H9 (cell line): Measurements from ENCODE around the gene CFAP157. TPM values are rescaled to one million over a fixed set of nuclear protein-coding genes. Genes with fewer than 3 reads are reported as not detected.

Source experiments
- DNase-seq: peaks from one replicate; pipeline ENCODE4 v3.0.0-alpha.2; 2017
- H2AFZ ChIP-seq: one replicate; pipeline ENCODE4 v1.6.1; 2013; ENCODE audit warnings: mild to moderate bottlenecking, low read length, control low read depth, moderate library complexity
- H2AK5ac ChIP-seq: 2 replicates; pipeline ENCODE4 v1.6.1; 2013; ENCODE audit warnings: low read length, control low read depth, mixed read lengths; ENCODE audit not compliant: insufficient read length
- H2BK120ac ChIP-seq: one replicate; pipeline ENCODE4 v1.6.1; 2013; ENCODE audit warnings: low read depth, mild to moderate bottlenecking, low read length, control low read depth, inconsistent platforms; ENCODE audit not compliant: poor library complexity, severe bottlenecking
- H2BK12ac ChIP-seq: 2 replicates; pipeline ENCODE4 v1.6.1; 2013; ENCODE audit warnings: low read length, control low read depth, mixed read lengths, low read depth; ENCODE audit not compliant: insufficient read length
- H2BK15ac ChIP-seq: 2 replicates; pipeline ENCODE4 v1.6.1; 2013; ENCODE audit warnings: low read depth, low read length, control low read depth
- H2BK20ac ChIP-seq: one replicate; pipeline ENCODE4 v1.6.1; 2013; ENCODE audit warnings: low read depth, mild to moderate bottlenecking, low read length, control low read depth, inconsistent platforms; ENCODE audit not compliant: poor library complexity, severe bottlenecking
- H2BK5ac ChIP-seq: 2 replicates; pipeline ENCODE4 v1.6.1; 2013; ENCODE audit warnings: low read length, control low read depth, mixed read lengths; ENCODE audit not compliant: insufficient read length
- H3K14ac ChIP-seq: 2 replicates; pipeline ENCODE4 v1.6.1; 2013; ENCODE audit warnings: low read length, control low read depth; ENCODE audit not compliant: insufficient read depth
- H3K18ac ChIP-seq: 2 replicates; pipeline ENCODE4 v1.6.1; 2013; ENCODE audit warnings: low read depth, mild to moderate bottlenecking, mixed read lengths, low read length, control low read depth; ENCODE audit not compliant: insufficient read length
- H3K23ac ChIP-seq: 2 replicates; pipeline ENCODE4 v1.6.1; 2013; ENCODE audit warnings: low read length, control low read depth, mixed read lengths, low read depth; ENCODE audit not compliant: insufficient read length
- H3K23me2 ChIP-seq: 2 replicates; pipeline ENCODE4 v1.6.1; 2013; ENCODE audit warnings: low read depth, mild to moderate bottlenecking, mixed read lengths, low read length, control low read depth; ENCODE audit not compliant: insufficient read length, poor library complexity, severe bottlenecking
- H3K27ac ChIP-seq: 2 replicates; pipeline ENCODE4 v1.5.1; 2013; ENCODE audit warnings: low read length, control low read depth, mixed read lengths, low read depth; ENCODE audit not compliant: insufficient read length
- H3K27me3 ChIP-seq: 2 replicates; pipeline ENCODE4 v1.6.1; 2013; ENCODE audit warnings: low read length, control low read depth, inconsistent platforms; ENCODE audit not compliant: insufficient read depth
- H3K4ac ChIP-seq: 2 replicates; pipeline ENCODE4 v1.6.1; 2013; ENCODE audit warnings: low read depth, mild to moderate bottlenecking, control low read depth, inconsistent platforms, low read length, moderate library complexity
- H3K4me1 ChIP-seq: 2 replicates; pipeline ENCODE4 v1.6.1; 2013; ENCODE audit warnings: low read length, control low read depth, inconsistent platforms; ENCODE audit not compliant: insufficient read depth
- H3K4me2 ChIP-seq: 2 replicates; pipeline ENCODE4 v1.6.1; 2013; ENCODE audit warnings: low read length, control low read depth, mixed read lengths; ENCODE audit not compliant: insufficient read length, insufficient read depth
- H3K56ac ChIP-seq: 2 replicates; pipeline ENCODE4 v1.6.1; 2013; ENCODE audit warnings: low read depth, mild to moderate bottlenecking, mixed read lengths, low read length, control low read depth; ENCODE audit not compliant: insufficient read length
- H3K79me1 ChIP-seq: 2 replicates; pipeline ENCODE4 v1.6.1; 2013; ENCODE audit warnings: low read depth, mild to moderate bottlenecking, moderate library complexity, low read length, control low read depth, inconsistent platforms; ENCODE audit not compliant: insufficient read depth, poor library complexity, severe bottlenecking
- H3K79me2 ChIP-seq: 2 replicates; pipeline ENCODE4 v1.6.1; 2013; ENCODE audit warnings: low read length, control low read depth, inconsistent platforms; ENCODE audit not compliant: insufficient read depth
- H3K9ac ChIP-seq: 2 replicates; pipeline ENCODE4 v1.6.1; 2013; ENCODE audit warnings: low read length, control low read depth, mixed read lengths; ENCODE audit not compliant: insufficient read length; ENCODE audit errors: extremely low read depth
- H3K9me3 ChIP-seq: one replicate; pipeline ENCODE4 v1.6.1; 2013; ENCODE audit warnings: low read depth, low read length, inconsistent platforms; ENCODE audit not compliant: control insufficient read depth
- H3T11ph ChIP-seq: one replicate; pipeline ENCODE4 v1.6.1; 2013; ENCODE audit warnings: mild to moderate bottlenecking, low read length, control low read depth, inconsistent platforms
- H4K20me1 ChIP-seq: one replicate; pipeline ENCODE4 v1.6.1; 2013; ENCODE audit not compliant: control insufficient read depth, insufficient read length, insufficient read depth
- H4K5ac ChIP-seq: 2 replicates; pipeline ENCODE4 v1.6.1; 2013; ENCODE audit warnings: low read depth, mild to moderate bottlenecking, mixed read lengths, low read length, control low read depth; ENCODE audit not compliant: insufficient read length
- H4K8ac ChIP-seq: replicated peaks from 2 replicates; pipeline ENCODE4 v1.6.1; 2013; ENCODE audit warnings: low read length, control low read depth, mixed read lengths, low read depth; ENCODE audit not compliant: insufficient read length
- H4K91ac ChIP-seq: 2 replicates; pipeline ENCODE4 v1.6.1; 2013; ENCODE audit warnings: low read depth, mild to moderate bottlenecking, moderate library complexity, mixed read lengths, low read length, control low read depth; ENCODE audit not compliant: insufficient read length
- H3K27ac Mint-ChIP-seq, 3 experiments: 2 replicates in 2 of 3; 3 replicates in 1 of 3; pipeline ENCODE4 v1.8.0; 2020 to 2021; ENCODE audit warnings: mixed read lengths in 3 of 3, mild to moderate bottlenecking in 1 of 3, moderate library complexity in 1 of 3
- H3K27me3 Mint-ChIP-seq: 2 replicates; pipeline ENCODE4 v1.8.0; 2021; ENCODE audit warnings: low read depth, mild to moderate bottlenecking, moderate library complexity, mixed read lengths
- H3K36me3 Mint-ChIP-seq, 3 experiments: 2 replicates in 2 of 3; 3 replicates in 1 of 3; pipeline ENCODE4 v1.8.0; 2020 to 2021; ENCODE audit warnings: low read depth in 3 of 3, mixed read lengths in 3 of 3; ENCODE audit not compliant: insufficient read depth in 1 of 3
- H3K4me1 Mint-ChIP-seq, 2 experiments: 2 replicates each; pipeline ENCODE4 v1.8.0; 2020; ENCODE audit warnings: mixed read lengths in 2 of 2
- H3K4me3 Mint-ChIP-seq, 2 experiments: 2 replicates in 1 of 2; 3 replicates in 1 of 2; pipeline ENCODE4 v1.8.0; 2020 to 2021; ENCODE audit warnings: mild to moderate bottlenecking in 2 of 2, mixed read lengths in 2 of 2, moderate library complexity in 1 of 2
- H3K9me3 Mint-ChIP-seq, 2 experiments: 2 replicates in 1 of 2; 3 replicates in 1 of 2; pipeline ENCODE4 v1.8.0; 2020; ENCODE audit warnings: mild to moderate bottlenecking in 2 of 2, mixed read lengths in 2 of 2, moderate library complexity in 1 of 2
- WGBS: extraction: QIAGEN DNeasy Blood & Tissue Kit; methylation state at CpG from one replicate; pipeline ENCODE4 v1.1.7; 2013; ENCODE audit warnings: missing lambda C conversion rate, low lambda C conversion rate, mixed read lengths; ENCODE audit not compliant: insufficient read length; ENCODE audit errors: extremely low coverage; 5-methylcytosine and 5-hydroxymethylcytosine counted together
- total RNA-seq: library from RNA; stranded (reverse); gene quantifications from 2 replicates; pipeline ENCODE4 v1.2.1, GENCODE V29; 2021
- TF ChIP-seq, protein P1 (sequence below): fragments of 200-600 bp; sonication (generic); conservative IDR thresholded peaks from 3 replicates; pipeline ENCODE4 v1.8.0; 2021; ENCODE audit warnings: antibody characterized with exemption, mild to moderate bottlenecking

The CFAP157 gene
- total RNA-seq, 1 experiment from 2014 or later: 0.22 TPM

DNA sequence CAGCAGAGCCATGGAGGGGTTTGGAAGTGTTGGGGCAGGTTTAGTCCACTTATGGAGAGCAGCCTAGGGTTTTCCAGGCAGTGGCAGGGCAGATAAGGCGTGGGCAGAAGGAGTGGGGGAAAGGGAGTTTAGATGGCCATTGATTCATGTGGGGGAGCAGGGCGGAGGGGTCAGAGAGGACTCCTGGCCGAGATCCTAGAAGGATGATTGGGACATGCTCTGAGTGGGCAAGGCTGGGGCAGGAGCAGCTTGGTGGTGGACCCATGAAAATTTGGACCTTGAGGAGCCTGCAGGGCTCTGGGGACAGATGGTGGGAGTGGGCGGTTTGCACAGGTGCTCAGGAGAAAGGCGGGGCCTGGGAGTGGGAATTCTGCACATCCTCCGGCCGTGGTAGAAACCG, 46.4 kb downstream of the CFAP157 start:
- Histone ChIP-seq H2BK15ac (no peak overlapping the region), H3T11ph (no peak overlapping the region), H2AFZ (no peak overlapping the region), H3K4me1 (peaks cover 3% of the 10 kb centered on the region; the same call in 1 of the 2 replicates), H3K9ac (no peak overlapping the region), H3K79me2 (no peaks in the 10 kb centered on the region), H2BK20ac (no peak overlapping the region), H3K23me2 (peaks cover 6% of the 10 kb centered on the region), H2BK120ac (no peak overlapping the region), H3K14ac (no peak overlapping the region), H4K5ac (no peak overlapping the region), H3K23ac (no peak overlapping the region), H3K18ac (no peak overlapping the region), H3K4me2 (no peak overlapping the region), H2AK5ac (no peak overlapping the region), H3K4ac (no peak overlapping the region), H4K8ac (no peak overlapping the region), H3K56ac (no peak overlapping the region), H3K9me3 (no peaks in the 10 kb centered on the region), H3K27ac (no peak overlapping the region), H3K27me3 (no peaks in the 10 kb centered on the region; the same call in 1 of the 2 replicates), H3K79me1 (no peaks in the 10 kb centered on the region), H4K91ac (no peak overlapping the region), H4K20me1 (no peaks in the 10 kb centered on the region), H2BK5ac (no peak overlapping the region), H2BK12ac (no peak overlapping the region)
- H3K27ac Mint-ChIP-seq: 0 out of 7 replicates have a peak overlapping the region, but pooled peaks of 1 of the 3 experiments have one; percentile 18
- no CpG with 5 or more reads among the region's 8 CpGs for WGBS
- no peak for DNase-seq
- peaks cover 0 to 12% (median 0%) of the 10 kb centered on the region in 3 experiments; a peak in 2 of 7 replicates for H3K36me3 Mint-ChIP-seq
- H3K27me3 Mint-ChIP-seq: peaks cover 48% of the 10 kb centered on the region
- TF ChIP-seq, protein P1, sequence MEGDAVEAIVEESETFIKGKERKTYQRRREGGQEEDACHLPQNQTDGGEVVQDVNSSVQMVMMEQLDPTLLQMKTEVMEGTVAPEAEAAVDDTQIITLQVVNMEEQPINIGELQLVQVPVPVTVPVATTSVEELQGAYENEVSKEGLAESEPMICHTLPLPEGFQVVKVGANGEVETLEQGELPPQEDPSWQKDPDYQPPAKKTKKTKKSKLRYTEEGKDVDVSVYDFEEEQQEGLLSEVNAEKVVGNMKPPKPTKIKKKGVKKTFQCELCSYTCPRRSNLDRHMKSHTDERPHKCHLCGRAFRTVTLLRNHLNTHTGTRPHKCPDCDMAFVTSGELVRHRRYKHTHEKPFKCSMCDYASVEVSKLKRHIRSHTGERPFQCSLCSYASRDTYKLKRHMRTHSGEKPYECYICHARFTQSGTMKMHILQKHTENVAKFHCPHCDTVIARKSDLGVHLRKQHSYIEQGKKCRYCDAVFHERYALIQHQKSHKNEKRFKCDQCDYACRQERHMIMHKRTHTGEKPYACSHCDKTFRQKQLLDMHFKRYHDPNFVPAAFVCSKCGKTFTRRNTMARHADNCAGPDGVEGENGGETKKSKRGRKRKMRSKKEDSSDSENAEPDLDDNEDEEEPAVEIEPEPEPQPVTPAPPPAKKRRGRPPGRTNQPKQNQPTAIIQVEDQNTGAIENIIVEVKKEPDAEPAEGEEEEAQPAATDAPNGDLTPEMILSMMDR: no peak
- peak overlapping the region in 1 of 2 experiments; percentile 40; a peak in 1 of 5 replicates for H3K4me3 Mint-ChIP-seq
- H3K4me1 Mint-ChIP-seq: peaks cover 3 to 6% of the 10 kb centered on the region in 2 experiments; a peak in 2 of 4 replicates
- no peaks in the 10 kb centered on the region for H3K9me3 Mint-ChIP-seq
